ENCODE results near the gene LLPH. TPM values are rescaled to one million over a fixed set of nuclear protein-coding genes. Genes with fewer than 3 reads are reported as not detected.

The LLPH gene
- total RNA-seq, 1 donor from 2014 or later = 8.4 TPM

- DNase-seq (ENCODE audit: low spot score) = no peak
- no peak for ATAC-seq
These were observed 27.3 kb downstream of the LLPH start for GRCh38 chr12:66103016-66103913.

GRCh38 chr12:66092559-66093269, 37.8 kb downstream of the LLPH start:
- no peak for ATAC-seq
- DNase-seq (ENCODE audit: low spot score) = no peak

- ATAC-seq (no peak), DNase-seq (ENCODE audit: low spot score) (no peak)
These were observed 40.4 kb downstream of the LLPH start for GRCh38 chr12:66090157-66090556.

GRCh38 chr12:66087365-66087943, 43.1 kb downstream of the LLPH start:
- DNase-seq (ENCODE audit: low spot score) = peak; percentile 57
- ATAC-seq = peak; percentile 92

- no peak for DNase-seq (ENCODE audit: low spot score)
These were observed 44.6 kb downstream of the LLPH start for GRCh38 chr12:66085998-66086397.

GRCh38 chr12:66085213-66085612, 45.3 kb downstream of the LLPH start:
- no peak for ATAC-seq
- DNase-seq (ENCODE audit: low spot score) = no peak

More at GRCh38 chr12:66085998-66086397, 44.6 kb downstream of the LLPH start:
- no peak for ATAC-seq

GRCh38 chr12:66083766-66084165, 46.8 kb downstream of the LLPH start:
- no peak for ATAC-seq
- DNase-seq (ENCODE audit: low spot score) = no peak

GRCh38 chr12:66082744-66083143, 47.8 kb downstream of the LLPH start:
- no peak for DNase-seq (ENCODE audit: low spot score)

GRCh38 chr12:66080791-66081190, 49.8 kb downstream of the LLPH start:
- no peak for DNase-seq (ENCODE audit: low spot score)
- ATAC-seq = no peak

More at GRCh38 chr12:66082744-66083143, 47.8 kb downstream of the LLPH start:
- ATAC-seq = no peak

- no peak for ATAC-seq
- no peak for DNase-seq (ENCODE audit: low spot score)
These were observed 53.0 kb downstream of the LLPH start for GRCh38 chr12:66077542-66077941.

- no peak for ATAC-seq
- DNase-seq (ENCODE audit: low spot score) = no peak
These were observed 56.0 kb downstream of the LLPH start for GRCh38 chr12:66074561-66074960.

GRCh38 chr12:66072566-66072965, 58.0 kb downstream of the LLPH start:
- DNase-seq (ENCODE audit: low spot score) (no peak), ATAC-seq (no peak)

GRCh38 chr12:66072135-66072534, 58.4 kb downstream of the LLPH start:
- DNase-seq (ENCODE audit: low spot score) (no peak), ATAC-seq (no peak)

GRCh38 chr12:66071549-66071948, 59.0 kb downstream of the LLPH start:
- ATAC-seq (no peak), DNase-seq (ENCODE audit: low spot score) (no peak)

GRCh38 chr12:66070378-66071120, 60.0 kb downstream of the LLPH start:
- DNase-seq (ENCODE audit: low spot score) (no peak), ATAC-seq (no peak)

GRCh38 chr12:66066929-66067523, 63.5 kb downstream of the LLPH start:
- ATAC-seq (no peak), DNase-seq (ENCODE audit: low spot score) (no peak)

Data from left lobe of liver (tissue), 2 donors.